GM21786 (cell line): Measurements from ENCODE around the gene PRRX1.

ENCODE experiments used
- ATAC-seq: cut with Tn5 transposase; IDR thresholded peaks from one replicate; pipeline ENCODE4 v1.9.1; 2021; ENCODE audit not compliant: unreplicated experiment

PRRX1 gene

GRCh38 chr1:170686291-170686690 is 22.4 kb downstream of the PRRX1 start:
- ATAC-seq, result no peak

- ATAC-seq, result no peak
These were observed 23.7 kb downstream of the PRRX1 start for GRCh38 chr1:170687621-170688020.

DNA sequence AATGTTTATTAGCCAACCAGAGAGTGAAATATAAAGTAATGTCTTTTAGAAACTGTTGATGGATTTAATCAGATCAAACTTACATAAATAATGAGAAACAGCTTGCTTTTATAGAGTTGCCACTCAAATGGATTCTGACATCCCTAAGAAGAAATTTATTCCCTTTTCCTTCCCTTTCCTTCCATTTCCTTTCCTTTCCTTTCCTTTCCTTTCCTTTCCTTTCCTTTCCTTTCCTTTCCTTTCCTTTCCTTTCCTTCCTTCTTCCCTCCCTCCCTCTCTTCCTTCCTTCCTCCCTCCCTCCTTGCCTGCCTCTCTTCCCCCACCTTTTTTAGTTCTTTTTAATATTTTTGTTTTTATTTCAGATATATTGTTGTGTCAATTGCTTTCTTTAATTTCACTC is 27.3 kb downstream of the PRRX1 start:
- ATAC-seq, result no peak

- ATAC-seq, result no peak
These were observed 29.1 kb downstream of the PRRX1 start for GRCh38 chr1:170692866-170693575.

DNA sequence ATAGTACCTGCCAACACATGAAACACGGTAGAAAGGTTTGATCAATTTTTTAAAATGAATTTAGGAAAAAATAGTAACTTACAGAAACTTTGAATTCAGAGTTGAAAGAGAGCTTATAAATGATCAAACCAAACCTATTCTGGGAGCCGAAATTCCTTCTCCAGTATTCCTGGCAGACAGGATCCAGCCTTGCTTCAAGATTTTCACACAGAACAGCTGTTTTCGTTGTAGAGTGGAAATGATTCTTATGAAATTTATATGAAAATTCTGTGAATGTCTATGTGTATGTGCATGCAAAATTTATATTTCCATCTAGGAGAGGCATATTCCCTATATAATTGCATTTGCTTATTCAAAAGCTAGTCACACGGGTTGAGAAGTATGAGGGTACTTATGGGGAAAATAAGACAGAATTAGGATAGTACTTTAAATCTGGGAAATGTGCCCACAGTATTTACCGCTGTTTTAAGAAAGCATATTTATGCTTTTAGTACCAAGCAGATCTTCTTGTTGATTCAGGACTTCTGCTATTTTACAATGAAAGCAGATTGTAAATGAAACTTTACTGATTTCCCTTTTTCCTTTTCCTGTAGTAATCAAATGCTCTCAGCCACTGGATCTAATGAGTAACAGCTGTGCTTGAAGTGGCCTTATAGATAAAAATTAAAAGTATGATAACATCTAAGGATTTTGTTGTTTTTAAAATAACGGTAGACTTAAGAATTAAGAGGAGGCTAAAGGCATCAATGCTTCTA is 30.4 kb downstream of the PRRX1 start:
- ATAC-seq, result no peak

- ATAC-seq, result no peak
These were observed 32.1 kb downstream of the PRRX1 start for GRCh38 chr1:170695955-170696590.

DNA sequence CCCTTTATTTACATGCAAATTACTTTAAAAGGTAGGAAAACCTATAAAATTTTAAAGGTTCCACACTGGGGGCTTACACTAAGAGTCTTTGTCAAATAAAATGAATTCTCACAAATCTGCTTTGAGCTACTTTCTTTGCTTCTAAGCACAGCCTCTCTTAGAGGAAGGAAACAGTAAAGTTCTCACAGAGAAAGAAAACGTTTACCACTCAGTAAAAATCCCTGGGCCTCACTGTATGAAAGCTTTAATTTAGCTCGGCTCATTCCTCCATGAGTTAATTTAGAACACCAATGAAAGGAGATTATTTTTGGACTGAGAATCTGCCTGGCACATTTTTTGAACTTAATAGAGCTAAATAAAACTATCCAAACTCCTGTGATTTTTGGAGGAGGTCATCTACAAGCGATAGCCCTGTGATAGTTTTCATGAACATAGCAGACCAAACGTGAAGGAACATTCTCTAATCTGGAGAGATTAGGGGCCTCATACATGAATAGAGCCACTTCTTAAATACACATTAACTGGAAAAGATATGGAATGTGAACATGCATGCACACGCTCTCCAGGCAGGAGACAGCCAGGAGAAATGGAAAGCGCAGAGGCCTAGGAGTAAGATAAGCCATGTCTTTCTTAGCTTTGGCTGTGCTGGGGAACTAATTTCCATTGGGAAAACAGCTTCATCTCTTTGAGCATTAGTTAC is 32.8 kb downstream of the PRRX1 start:
- no peak for ATAC-seq

GRCh38 chr1:170697316-170697715 is 33.4 kb downstream of the PRRX1 start:
- no peak for ATAC-seq

DNA sequence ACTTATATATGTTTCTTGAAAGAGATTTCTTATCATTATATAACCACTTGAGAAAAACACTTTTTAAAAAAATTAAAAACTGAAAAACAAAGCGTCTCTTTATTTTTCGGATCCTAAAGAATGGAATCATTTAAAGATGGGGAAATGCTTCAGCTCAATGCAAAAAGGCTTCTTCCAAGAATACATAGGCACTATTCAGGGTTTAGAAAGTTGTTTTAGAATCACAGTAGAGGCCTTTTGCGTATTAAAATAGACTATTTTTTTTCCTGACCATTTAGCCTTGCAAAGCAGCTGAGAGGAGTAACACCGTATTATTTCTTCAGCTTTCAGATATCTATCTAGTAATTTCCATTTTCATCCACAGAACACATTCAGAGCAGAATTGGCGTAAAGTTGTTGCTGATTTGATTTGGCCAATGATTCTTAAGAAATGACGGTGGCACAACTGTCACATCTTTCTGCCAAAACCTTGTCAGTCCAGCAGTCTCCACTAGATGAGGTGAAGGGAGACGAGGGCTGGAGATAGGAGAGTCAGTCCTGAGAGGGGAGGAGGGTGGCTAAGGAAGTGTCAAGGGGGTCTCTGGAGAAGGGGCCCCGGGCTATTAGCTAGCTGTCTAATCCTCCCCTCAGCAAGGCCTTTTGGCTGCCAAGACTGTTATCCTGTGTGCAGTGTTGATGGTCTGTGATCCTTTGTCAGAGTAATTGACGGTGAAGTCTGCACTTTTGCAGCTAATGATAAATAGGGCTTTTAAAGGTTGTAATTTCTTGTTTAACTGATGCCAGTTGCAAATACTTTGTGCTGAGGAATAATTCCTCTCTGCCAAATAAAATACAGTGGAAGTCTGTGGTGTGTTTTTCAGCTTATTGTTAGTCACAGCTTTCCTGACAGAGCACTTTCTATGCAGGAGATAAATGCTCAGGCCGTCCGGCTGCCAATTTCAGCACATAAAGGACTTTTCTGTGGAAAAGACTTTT is 34.7 kb downstream of the PRRX1 start:
- ATAC-seq, result no peak

- ATAC-seq, result no peak
These were observed 35.8 kb downstream of the PRRX1 start for GRCh38 chr1:170699696-170700095.

DNA sequence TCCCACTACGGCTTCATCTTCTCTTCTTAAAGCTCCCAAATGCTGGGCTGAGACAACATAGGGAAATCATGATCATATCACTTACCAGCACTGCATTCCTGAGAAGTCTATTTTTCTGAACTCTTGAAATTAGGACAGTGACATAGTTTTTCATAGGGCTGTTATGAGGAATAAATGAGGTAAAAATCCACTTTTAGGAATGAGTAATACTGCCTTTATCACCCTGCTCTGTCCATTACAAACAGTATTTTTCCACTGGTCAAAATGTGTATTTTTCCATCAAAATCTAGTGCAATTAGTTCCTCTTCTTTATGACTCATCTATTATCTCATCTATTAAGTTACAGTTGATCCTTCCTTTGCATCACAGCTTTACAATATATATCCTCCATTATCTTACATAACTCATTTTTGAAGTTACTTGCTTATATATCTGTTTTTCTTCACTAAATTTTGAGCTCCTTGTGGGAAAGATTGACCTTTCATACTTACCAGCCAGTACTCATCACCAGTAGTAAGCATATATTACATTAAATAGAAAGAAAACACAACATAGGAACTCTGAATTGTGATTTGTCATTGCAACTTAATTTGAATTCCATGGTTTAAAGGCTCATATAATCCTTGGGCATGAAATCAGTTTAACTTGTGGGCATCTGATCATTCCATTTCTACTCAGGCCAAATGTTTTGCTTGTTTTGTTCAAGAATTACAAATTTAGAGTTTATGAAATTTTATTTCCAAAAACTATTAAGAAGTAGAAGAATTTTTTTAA is 37.1 kb downstream of the PRRX1 start:
- ATAC-seq, result no peak

- ATAC-seq, result no peak
These were observed 38.0 kb downstream of the PRRX1 start for GRCh38 chr1:170701962-170702361.

DNA sequence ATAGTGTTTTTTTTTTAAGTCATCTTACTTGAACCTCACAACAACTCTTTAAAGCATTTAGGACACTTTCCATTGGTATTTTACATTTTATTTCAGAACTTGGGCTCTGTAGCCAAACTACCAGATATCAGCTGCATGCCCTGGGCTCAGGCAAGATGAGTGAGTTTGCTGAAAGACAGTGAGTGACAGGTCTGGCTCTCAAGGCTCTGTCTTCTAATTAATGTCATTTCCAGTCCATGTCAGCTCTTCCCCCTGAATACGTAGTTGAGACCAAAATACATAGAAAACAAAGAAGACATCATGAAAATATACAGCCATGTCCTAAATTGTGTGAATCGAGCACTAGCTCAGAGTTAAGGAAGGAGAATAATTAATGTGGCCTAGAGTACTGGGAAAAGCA is 39.7 kb downstream of the PRRX1 start:
- no peak for ATAC-seq

GRCh38 chr1:170704256-170704655 is 40.3 kb downstream of the PRRX1 start:
- no peak for ATAC-seq

DNA sequence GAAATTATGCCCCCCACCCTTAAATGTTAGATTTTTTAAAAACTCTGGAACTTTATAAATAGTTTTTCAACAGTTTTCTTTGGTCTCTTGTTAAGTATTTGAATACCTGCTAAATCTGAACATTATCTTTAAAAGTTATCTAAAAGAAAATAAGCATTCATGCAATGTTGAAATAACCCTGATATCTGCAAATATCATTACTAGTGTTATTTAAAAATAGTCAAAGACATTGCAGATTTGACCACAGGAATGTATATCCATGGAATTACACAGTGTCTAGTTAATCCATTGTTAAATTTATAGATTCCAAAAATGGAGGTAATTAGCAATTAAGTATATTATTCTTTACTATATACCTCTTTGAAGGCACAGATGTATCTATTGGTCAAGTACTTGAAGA is 42.0 kb downstream of the PRRX1 start:
- ATAC-seq, result no peak

GRCh38 chr1:170707117-170707516 is 43.2 kb downstream of the PRRX1 start:
- ATAC-seq, result no peak

- no peak for ATAC-seq
These were observed 44.2 kb downstream of the PRRX1 start for GRCh38 chr1:170707959-170708655.

GRCh38 chr1:170711682-170712081 is 47.8 kb downstream of the PRRX1 start:
- ATAC-seq, result no peak

DNA sequence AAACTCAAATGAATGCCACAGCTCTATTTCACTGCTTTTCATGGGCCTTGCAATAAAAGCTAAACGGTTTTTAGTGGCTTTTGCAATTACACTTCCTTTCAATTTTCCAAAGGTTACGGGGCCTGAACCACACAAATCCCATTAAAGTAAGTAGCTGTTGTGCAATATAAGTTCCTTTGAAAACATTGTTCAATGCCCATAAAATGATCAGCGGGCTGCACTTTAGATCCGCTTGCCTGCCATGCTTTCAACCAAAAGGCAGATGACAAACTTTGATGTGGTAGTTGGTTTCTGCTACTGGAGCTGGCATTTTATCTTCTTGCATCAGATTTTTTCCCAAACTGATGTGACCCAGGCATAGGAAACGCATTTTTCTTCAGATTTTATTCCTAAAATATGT is 50.2 kb downstream of the PRRX1 start:
- ATAC-seq, result no peak
